ENCODE results near the gene FAM83G.
"Not testable (repeated sequence)": the region's sequence is repeated elsewhere in the genome, so short reads cannot be mapped to it uniquely, and the experiment has no call there.

FAM83G gene

DNA sequence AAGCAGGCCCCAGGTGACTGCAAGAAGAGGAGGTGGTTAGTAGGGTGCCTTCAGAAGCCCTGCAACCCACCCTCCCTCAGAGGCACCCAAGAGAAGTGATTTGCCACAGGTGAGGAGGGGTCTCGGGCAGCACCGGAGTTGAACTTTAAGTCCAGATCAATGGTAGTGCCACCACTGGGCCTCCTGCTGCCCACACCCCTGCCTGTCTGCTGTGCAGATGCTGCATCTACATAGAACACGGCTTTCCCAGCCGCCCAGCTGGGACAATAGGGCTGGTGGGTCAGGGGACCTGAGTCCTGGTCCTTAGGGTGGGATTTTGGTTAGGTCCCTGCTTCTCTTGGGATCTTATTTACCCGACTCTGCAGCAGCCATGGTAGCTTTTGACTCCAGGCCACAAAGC is 17.6 kb upstream of the FAM83G start:
- DNase-seq = no peak

GRCh38 chr17:19021622-19022083 is 17.1 kb upstream of the FAM83G start:
- no peak for DNase-seq

DNA sequence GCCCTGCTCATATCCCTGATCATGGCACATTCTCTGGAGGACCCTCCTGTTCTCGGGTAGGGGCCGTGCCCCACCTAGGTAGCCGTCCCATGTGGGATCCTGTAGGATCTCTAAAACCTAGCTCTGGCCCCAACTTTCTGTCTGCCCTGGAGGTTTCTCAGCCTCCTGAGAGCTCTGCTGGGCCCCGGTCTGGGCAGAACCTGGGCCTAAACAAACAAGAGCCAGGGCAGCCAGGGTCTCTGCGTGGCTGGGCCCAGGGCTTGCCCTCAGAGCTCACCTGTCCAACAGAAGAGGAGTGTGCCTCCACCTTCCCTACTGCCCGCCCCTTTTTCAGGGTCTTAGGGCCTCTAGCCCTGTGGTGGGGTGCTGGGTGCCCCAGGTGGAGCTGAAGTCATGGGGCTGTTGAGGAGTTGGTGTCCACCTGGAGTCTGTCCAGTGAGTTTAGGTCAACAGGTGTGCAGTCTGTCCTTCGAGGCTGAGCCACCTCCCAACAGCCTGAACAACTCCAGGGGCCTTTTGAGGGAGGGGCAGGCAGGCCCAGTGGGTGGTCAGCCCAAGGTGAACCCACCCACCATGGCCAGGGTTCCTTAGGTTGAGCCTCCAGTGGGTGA is 16.6 kb upstream of the FAM83G start:
- not testable (repeated sequence) for DNase-seq

GRCh38 chr17:19020016-19020415 is 15.5 kb upstream of the FAM83G start:
- no peak for DNase-seq

GRCh38 chr17:19019041-19019941 is 14.7 kb upstream of the FAM83G start:
- DNase-seq = no peak

GRCh38 chr17:19018600-19018950 is 14.0 kb upstream of the FAM83G start:
- no peak for DNase-seq

DNA sequence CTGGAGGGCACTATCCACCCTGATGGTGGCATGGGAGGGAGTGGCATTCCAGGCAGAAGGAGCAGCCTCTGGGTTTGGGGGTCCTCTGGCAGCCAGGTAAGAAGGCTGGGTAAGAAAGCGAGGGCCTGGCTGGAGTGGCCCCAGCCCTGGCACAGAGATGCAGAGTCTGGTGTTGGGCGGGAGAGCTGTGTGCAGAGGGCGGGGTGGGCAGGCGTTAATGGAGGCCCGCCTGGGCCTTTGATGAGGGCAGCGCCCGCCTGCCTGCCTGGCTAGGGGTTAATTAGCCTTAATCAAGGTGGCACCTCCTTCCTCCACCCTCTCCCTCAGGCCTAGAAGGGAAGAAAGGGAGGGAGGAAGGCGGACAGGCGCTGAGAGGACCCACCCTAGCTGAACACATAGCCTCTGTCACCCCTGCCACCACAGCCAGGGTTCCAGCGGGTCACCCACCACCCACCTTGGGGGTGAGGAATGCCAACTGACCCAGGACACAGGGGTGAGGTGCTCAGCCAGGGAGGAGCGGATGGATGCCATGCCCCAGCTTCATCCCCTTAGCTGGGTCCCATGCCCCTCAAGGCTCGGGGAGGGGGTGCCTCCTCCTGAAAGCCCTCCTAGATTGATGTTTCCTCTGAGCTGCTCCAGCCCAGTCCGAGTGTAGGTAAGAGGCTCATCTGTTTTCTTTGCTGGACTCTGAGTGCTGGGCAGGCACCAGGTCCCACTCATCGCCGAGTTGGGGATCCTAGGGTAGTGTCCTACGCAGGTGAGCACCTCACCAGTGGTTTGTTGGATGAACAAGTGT is 13.4 kb upstream of the FAM83G start:
- no peak for DNase-seq

DNA sequence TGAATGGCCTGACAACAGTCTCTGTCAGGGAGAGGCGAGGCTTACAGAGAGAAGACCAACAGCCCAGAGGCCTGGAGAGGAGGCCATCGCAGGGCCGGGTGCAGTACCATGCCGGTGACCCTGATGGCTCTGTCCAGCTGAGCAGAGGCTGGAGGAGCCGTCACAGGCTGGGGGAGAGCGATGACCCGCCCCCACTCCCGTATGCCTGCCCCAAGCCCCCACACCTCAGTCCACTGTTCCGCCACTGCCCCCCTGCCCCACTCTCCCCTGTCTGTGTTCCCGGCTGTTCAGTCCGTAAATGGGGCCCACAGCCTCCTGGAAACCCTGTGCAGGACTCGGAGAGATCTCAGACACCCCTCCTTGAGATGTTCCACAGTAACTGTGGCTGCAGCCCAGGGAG is 12.8 kb upstream of the FAM83G start:
- DNase-seq = no peak

- no peak for DNase-seq
Observed at GRCh38 chr17:19016881-19017280, 12.3 kb upstream of the FAM83G start.

GRCh38 chr17:19016297-19016696 is 11.7 kb upstream of the FAM83G start:
- DNase-seq = no peak

- no peak for DNase-seq
Observed at GRCh38 chr17:19015428-19015827, 10.9 kb upstream of the FAM83G start.

- no peak for DNase-seq
Observed at GRCh38 chr17:19014628-19015215, 10.2 kb upstream of the FAM83G start.

- DNase-seq = no peak
Observed at GRCh38 chr17:19013806-19014627, 9.5 kb upstream of the FAM83G start.

- DNase-seq = no peak
Observed at GRCh38 chr17:19013226-19013625, 8.7 kb upstream of the FAM83G start.

GRCh38 chr17:19012171-19013080 is 7.9 kb upstream of the FAM83G start:
- no peak for DNase-seq

- DNase-seq = no peak
Observed at GRCh38 chr17:19011581-19011980, 7.0 kb upstream of the FAM83G start.

- no peak for DNase-seq
Observed at GRCh38 chr17:19010729-19011505, 6.4 kb upstream of the FAM83G start.

- no peak for DNase-seq
Observed at GRCh38 chr17:19009970-19010369, 5.4 kb upstream of the FAM83G start.

DNA sequence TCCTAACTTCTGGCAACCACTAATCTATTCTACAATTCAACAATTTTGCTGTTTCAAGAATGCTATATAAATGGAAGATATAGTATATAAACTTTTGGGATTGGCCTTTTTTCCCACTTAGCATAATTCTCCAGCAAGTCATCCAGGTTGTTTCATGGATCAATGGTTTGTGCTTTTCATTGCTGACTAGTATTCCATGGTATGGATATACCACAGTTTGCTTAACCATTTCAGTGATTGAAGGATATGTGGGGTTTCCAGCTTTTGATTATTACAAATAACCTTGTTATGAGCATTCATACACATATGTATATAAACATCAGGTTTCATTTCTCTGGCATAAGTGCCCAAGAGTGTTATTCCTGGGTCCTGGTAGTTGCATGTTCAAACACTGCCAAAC is 2.1 kb upstream of the FAM83G start:
- DNase-seq = no peak

- no peak for DNase-seq
Observed at GRCh38 chr17:19005789-19006430, 1.3 kb upstream of the FAM83G start.
